Neural cell (in vitro differentiated cells): ENCODE results near the gene OXCT1. TPM values are rescaled to one million over a fixed set of nuclear protein-coding genes. Genes with fewer than 3 reads are reported as not detected.
A peak's percentile ranks its signal among the peaks of the same experiment; 100 is the strongest.

Experiments used
- H2AFZ ChIP-seq: fragments of 200-600, 300-800 bp; sonication (generic), shearing (Covaris generic); 2 replicates; pipeline ENCODE4 v1.6.0; 2014; ENCODE audit warnings: low read depth, mild to moderate bottlenecking, antibody characterized with exemption, low read length, moderate library complexity
- H3F3A ChIP-seq: fragments of 200-600 bp; shearing (Covaris generic); 2 replicates; pipeline ENCODE4 v1.6.1; 2016; ENCODE audit warnings: mild to moderate bottlenecking, moderate library complexity, mixed read lengths, antibody characterized with exemption, low read length; ENCODE audit not compliant: insufficient read depth, poor library complexity, severe bottlenecking
- H3K27ac ChIP-seq: fragments of 200-600, 300-800 bp; sonication (generic), shearing (Covaris generic); 2 replicates; pipeline ENCODE4 v1.5.1; 2014; ENCODE audit warnings: mild to moderate bottlenecking, low read length, moderate library complexity
- H3K27me3 ChIP-seq: fragments of 300-800, 200-600 bp; sonication (generic), shearing (Covaris generic); 2 replicates; pipeline ENCODE4 v1.6.0; 2014; ENCODE audit warnings: mild to moderate bottlenecking, low read depth, low read length, moderate library complexity; ENCODE audit not compliant: insufficient read depth
- H3K36me3 ChIP-seq: fragments of 300-800, 200-600 bp; sonication (generic), shearing (Covaris generic); 2 replicates; pipeline ENCODE4 v1.5.1; 2014; ENCODE audit warnings: mild to moderate bottlenecking, antibody characterized with exemption, low read length, moderate library complexity; ENCODE audit not compliant: insufficient read depth
- H3K4me2 ChIP-seq: fragments of 300-800, 200-600 bp; sonication (generic), shearing (Covaris generic); 2 replicates; pipeline ENCODE4 v1.6.0; 2014; ENCODE audit warnings: mild to moderate bottlenecking, low read length
- H3K4me3 ChIP-seq: fragments of 300-800, 200-600 bp; sonication (generic), shearing (Covaris generic); 2 replicates; pipeline ENCODE4 v1.5.1; 2014; ENCODE audit warnings: mild to moderate bottlenecking, low read length, moderate library complexity
- H3K79me2 ChIP-seq: fragments of 200-600 bp; shearing (Covaris generic); replicated peaks from 2 replicates; pipeline ENCODE4 v1.6.0; 2014; ENCODE audit warnings: mild to moderate bottlenecking, low read length, moderate library complexity; ENCODE audit not compliant: insufficient read depth
- H3K9ac ChIP-seq: fragments of 300-800, 200-600 bp; sonication (generic), shearing (Covaris generic); 2 replicates; pipeline ENCODE4 v1.6.1; 2016; ENCODE audit warnings: mild to moderate bottlenecking, low read length, mixed read lengths
- H3K9me2 ChIP-seq: fragments of 200-600 bp; shearing (Covaris generic); 2 replicates; pipeline ENCODE4 v1.6.1; 2016; ENCODE audit warnings: mild to moderate bottlenecking, low read length, mixed read lengths; ENCODE audit not compliant: insufficient read depth
- H3K9me3 ChIP-seq: fragments of 200-600, 300-800 bp; sonication (generic), shearing (Covaris generic); 2 replicates; pipeline ENCODE4 v1.6.1; 2016; ENCODE audit warnings: mild to moderate bottlenecking, mixed run types, low read length, moderate library complexity, mixed read lengths
- H4K20me1 ChIP-seq: fragments of 200-600 bp; shearing (Covaris generic); 2 replicates; pipeline ENCODE4 v1.6.1; 2016; ENCODE audit warnings: mild to moderate bottlenecking, mixed run types; ENCODE audit not compliant: insufficient read depth
- EP300 ChIP-seq: fragments of 450-650 bp; conservative IDR thresholded peaks from 2 replicates; pipeline ENCODE4 v1.6.1; 2014; ENCODE audit warnings: antibody characterized with exemption, mild to moderate bottlenecking, moderate library complexity; ENCODE audit not compliant: poor library complexity, severe bottlenecking
- EZH2 ChIP-seq: fragments of 200-600, 300-800 bp; shearing (Covaris generic), sonication (generic); IDR thresholded peaks from 2 replicates; pipeline ENCODE4 v1.6.1; 2014; ENCODE audit warnings: antibody characterized with exemption, low read length, borderline replicate concordance, mild to moderate bottlenecking; ENCODE audit not compliant: insufficient read depth, poor library complexity, severe bottlenecking
- MXI1 ChIP-seq: fragments of 450-650 bp; conservative IDR thresholded peaks from 2 replicates; pipeline ENCODE4 v1.6.1; 2014; ENCODE audit warnings: antibody characterized with exemption, mild to moderate bottlenecking; ENCODE audit not compliant: poor library complexity, severe bottlenecking
- POLR2AphosphoS5 ChIP-seq: IDR thresholded peaks from 2 replicates; pipeline ENCODE4 v1.6.1; 2012
- RAD21 ChIP-seq: fragments of 450-650 bp; conservative IDR thresholded peaks from 2 replicates; pipeline ENCODE4 v1.6.1; 2014; ENCODE audit warnings: antibody characterized with exemption, mild to moderate bottlenecking, moderate library complexity
- SMC3 ChIP-seq: fragments of 450-650 bp; conservative IDR thresholded peaks from 2 replicates; pipeline ENCODE4 v1.6.1; 2014; ENCODE audit warnings: antibody characterized with exemption, mild to moderate bottlenecking, moderate library complexity; ENCODE audit not compliant: poor library complexity
- TAF1 ChIP-seq: IDR thresholded peaks from 2 replicates; pipeline ENCODE4 v1.6.1; 2012; ENCODE audit warnings: low read depth
- polyA plus RNA-seq: library from polyadenylated mRNA; depleted of rRNA; stranded (reverse); fragments of >200 nt; gene quantifications from 2 replicates; pipeline ENCODE4 v1.2.3, GENCODE V29; 2014
- TF ChIP-seq, protein P1 (sequence below): fragments of 450-650 bp; IDR thresholded peaks from 2 replicates; pipeline ENCODE4 v1.5.1; 2014; ENCODE audit warnings: antibody characterized with exemption, mild to moderate bottlenecking, moderate library complexity; ENCODE audit not compliant: poor library complexity, severe bottlenecking
- TF ChIP-seq, protein P2 (sequence below): IDR thresholded peaks from 2 replicates; pipeline ENCODE4 v1.6.1; 2012; ENCODE audit warnings: borderline replicate concordance

OXCT1 gene
- polyA plus RNA-seq, 1 donor from 2014 or later, result 90.5 TPM

DNA sequence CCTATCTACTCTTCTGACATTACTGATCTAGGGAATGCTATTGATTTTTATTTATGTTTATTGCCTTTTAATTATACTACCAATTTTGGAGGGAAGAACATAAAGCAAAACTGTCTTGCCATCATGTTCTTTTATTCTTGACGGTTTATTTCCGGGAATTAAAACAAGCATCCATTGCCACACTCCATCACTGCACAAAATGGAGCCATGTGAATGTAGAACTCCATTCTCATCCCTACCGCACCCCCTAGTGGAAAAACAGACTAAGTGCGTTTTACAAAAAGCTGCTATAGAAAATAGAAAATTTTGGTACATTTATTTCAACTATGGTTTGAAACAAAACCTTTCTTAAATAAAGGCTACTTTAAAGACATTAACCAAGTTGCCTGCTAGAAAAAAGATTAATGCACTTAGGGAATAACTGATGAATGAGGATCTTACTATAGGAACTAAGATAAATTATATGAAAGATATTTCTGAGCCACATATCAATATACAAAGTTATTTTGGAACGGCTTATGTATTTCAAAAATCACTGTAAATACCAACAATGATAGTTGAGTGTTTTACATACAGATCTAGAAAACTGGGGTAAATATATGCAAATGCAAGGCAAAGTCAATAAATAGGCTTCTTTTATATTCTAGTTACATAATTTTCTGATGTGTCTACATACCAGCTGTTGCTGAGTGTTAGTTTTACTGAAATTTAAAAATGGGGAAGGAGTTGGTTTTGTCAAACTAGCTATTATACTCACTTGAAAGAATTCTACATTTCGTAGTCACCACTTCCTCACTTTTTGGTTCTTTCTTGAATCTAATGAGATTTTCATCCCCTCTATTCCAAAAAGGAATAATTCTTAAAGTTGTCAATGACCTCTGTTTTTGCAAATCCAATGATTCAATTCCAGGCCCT is 26.5 kb downstream of the OXCT1 start:
- H3K36me3 ChIP-seq, result no peaks in the 10 kb centered on the region

DNA sequence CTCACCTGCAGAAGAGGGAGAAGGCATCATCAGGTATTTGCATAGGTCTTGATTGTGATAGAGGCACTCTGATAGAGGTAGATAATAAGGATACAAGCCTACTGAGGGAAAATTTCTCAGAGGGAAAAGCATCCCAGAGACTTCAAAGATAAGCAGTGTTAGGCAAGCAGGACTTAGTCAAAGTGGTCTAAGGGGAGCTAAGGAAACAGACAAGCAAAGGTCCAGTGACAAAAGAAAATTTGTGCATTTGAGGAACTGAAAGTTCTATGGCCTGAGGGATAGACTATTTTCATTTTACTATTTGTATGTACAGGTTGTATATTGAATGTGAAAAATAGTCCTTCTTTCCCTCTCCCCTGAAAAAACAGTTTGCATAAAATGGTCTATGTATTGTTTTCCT is 27.4 kb downstream of the OXCT1 start:
- Histone ChIP-seq H3K9ac (no peak overlapping the region), H3K27ac (no peak overlapping the region), H3K4me2 (no peak overlapping the region), H3K27me3 (no peaks in the 10 kb centered on the region), H3K4me3 (no peak overlapping the region), H3K9me3 (no peaks in the 10 kb centered on the region), H2AFZ (no peak overlapping the region), H3K9me2 (no peaks in the 10 kb centered on the region), H3K79me2 (no peaks in the 10 kb centered on the region), H4K20me1 (no peaks in the 10 kb centered on the region), H3F3A (no peaks in the 10 kb centered on the region), H3K36me3 (no peaks in the 10 kb centered on the region)
- no peak for TF ChIP-seq TAF1
- no peak for TF ChIP-seq RAD21
- TF ChIP-seq MXI1, result no peak
- no peak for TF ChIP-seq POLR2AphosphoS5
- TF ChIP-seq, protein P1, sequence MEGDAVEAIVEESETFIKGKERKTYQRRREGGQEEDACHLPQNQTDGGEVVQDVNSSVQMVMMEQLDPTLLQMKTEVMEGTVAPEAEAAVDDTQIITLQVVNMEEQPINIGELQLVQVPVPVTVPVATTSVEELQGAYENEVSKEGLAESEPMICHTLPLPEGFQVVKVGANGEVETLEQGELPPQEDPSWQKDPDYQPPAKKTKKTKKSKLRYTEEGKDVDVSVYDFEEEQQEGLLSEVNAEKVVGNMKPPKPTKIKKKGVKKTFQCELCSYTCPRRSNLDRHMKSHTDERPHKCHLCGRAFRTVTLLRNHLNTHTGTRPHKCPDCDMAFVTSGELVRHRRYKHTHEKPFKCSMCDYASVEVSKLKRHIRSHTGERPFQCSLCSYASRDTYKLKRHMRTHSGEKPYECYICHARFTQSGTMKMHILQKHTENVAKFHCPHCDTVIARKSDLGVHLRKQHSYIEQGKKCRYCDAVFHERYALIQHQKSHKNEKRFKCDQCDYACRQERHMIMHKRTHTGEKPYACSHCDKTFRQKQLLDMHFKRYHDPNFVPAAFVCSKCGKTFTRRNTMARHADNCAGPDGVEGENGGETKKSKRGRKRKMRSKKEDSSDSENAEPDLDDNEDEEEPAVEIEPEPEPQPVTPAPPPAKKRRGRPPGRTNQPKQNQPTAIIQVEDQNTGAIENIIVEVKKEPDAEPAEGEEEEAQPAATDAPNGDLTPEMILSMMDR, result no peak
- TF ChIP-seq EP300, result no peak
- no peak for TF ChIP-seq EZH2
- TF ChIP-seq, protein P2, sequence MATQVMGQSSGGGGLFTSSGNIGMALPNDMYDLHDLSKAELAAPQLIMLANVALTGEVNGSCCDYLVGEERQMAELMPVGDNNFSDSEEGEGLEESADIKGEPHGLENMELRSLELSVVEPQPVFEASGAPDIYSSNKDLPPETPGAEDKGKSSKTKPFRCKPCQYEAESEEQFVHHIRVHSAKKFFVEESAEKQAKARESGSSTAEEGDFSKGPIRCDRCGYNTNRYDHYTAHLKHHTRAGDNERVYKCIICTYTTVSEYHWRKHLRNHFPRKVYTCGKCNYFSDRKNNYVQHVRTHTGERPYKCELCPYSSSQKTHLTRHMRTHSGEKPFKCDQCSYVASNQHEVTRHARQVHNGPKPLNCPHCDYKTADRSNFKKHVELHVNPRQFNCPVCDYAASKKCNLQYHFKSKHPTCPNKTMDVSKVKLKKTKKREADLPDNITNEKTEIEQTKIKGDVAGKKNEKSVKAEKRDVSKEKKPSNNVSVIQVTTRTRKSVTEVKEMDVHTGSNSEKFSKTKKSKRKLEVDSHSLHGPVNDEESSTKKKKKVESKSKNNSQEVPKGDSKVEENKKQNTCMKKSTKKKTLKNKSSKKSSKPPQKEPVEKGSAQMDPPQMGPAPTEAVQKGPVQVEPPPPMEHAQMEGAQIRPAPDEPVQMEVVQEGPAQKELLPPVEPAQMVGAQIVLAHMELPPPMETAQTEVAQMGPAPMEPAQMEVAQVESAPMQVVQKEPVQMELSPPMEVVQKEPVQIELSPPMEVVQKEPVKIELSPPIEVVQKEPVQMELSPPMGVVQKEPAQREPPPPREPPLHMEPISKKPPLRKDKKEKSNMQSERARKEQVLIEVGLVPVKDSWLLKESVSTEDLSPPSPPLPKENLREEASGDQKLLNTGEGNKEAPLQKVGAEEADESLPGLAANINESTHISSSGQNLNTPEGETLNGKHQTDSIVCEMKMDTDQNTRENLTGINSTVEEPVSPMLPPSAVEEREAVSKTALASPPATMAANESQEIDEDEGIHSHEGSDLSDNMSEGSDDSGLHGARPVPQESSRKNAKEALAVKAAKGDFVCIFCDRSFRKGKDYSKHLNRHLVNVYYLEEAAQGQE, result no peak
- TF ChIP-seq SMC3, result no peak

More for the DNA sequence above, 26.5 kb downstream of the OXCT1 start:
- H3K4me3 ChIP-seq, result no peak overlapping the region
- H3K4me2 ChIP-seq, result no peak overlapping the region
- H2AFZ ChIP-seq, result no peak overlapping the region
- no peaks in the 10 kb centered on the region for H3K9me2 ChIP-seq
- TF ChIP-seq, protein P1, result peak; percentile 90
- TF ChIP-seq MXI1, result no peak
- TF ChIP-seq SMC3, result peak; percentile 93
- TF ChIP-seq RAD21, result peak; percentile 94
- peak; percentile 16 for TF ChIP-seq EP300
- TF ChIP-seq EZH2, result no peak
- H3K79me2 ChIP-seq, result no peaks in the 10 kb centered on the region
- H3K27ac ChIP-seq, result no peak overlapping the region
- H4K20me1 ChIP-seq, result no peaks in the 10 kb centered on the region
- H3K9me3 ChIP-seq, result no peaks in the 10 kb centered on the region
- no peaks in the 10 kb centered on the region for H3F3A ChIP-seq
- no peak overlapping the region for H3K9ac ChIP-seq
- H3K27me3 ChIP-seq, result no peaks in the 10 kb centered on the region
